SIG-M5 (cell line): ENCODE measurements around the gene OR52M1.
"Not testable (repeated sequence)": the region's sequence is repeated elsewhere in the genome, so short reads cannot be mapped to it uniquely, and the experiment has no call there.

ENCODE experiments used
- DNase-seq: peaks from one replicate; lab custom pipeline; 2025; lab: John Stamatoyannopoulos, UW

Gene OR52M1

GRCh38 chr11:4544891-4545290, at the start of gene OR52M1:
Gene OR52M1, plus strand, starts transcription at chr11:4545191. Its CDS starts 0 bp downstream, at chr11:4545191.
- DNase-seq: no peak

- no peak for DNase-seq
These were observed 49.5 kb upstream of the OR52M1 start for GRCh38 chr11:4495487-4495886.

GRCh38 chr11:4495986-4496385, 49.0 kb upstream of the OR52M1 start:
- DNase-seq: no peak

GRCh38 chr11:4496557-4497248, 48.3 kb upstream of the OR52M1 start:
- no peak for DNase-seq

GRCh38 chr11:4508886-4509285, 36.1 kb upstream of the OR52M1 start:
- no peak for DNase-seq

GRCh38 chr11:4511282-4512245, 33.4 kb upstream of the OR52M1 start:
- no peak for DNase-seq

GRCh38 chr11:4514196-4514595, 30.8 kb upstream of the OR52M1 start:
- no peak for DNase-seq

- DNase-seq: no peak
These were observed 22.7 kb upstream of the OR52M1 start for GRCh38 chr11:4522339-4522738.

GRCh38 chr11:4522752-4523151, 22.2 kb upstream of the OR52M1 start:
- DNase-seq: no peak

- no peak for DNase-seq
These were observed 21.3 kb upstream of the OR52M1 start for GRCh38 chr11:4523666-4524065.

- no peak for DNase-seq
These were observed 17.1 kb upstream of the OR52M1 start for GRCh38 chr11:4527926-4528325.

- DNase-seq: not testable (repeated sequence)
These were observed 13.3 kb upstream of the OR52M1 start for GRCh38 chr11:4531686-4532085.

GRCh38 chr11:4539603-4540219, 5.3 kb upstream of the OR52M1 start:
- DNase-seq: no peak

- DNase-seq: no peak
These were observed 3.9 kb upstream of the OR52M1 start for GRCh38 chr11:4541071-4541470.

GRCh38 chr11:4543561-4543960, 1.4 kb upstream of the OR52M1 start:
- no peak for DNase-seq

- DNase-seq: no peak
These were observed 1.9 kb downstream of the OR52M1 start for GRCh38 chr11:4546878-4547277.

- DNase-seq: no peak
These were observed 2.4 kb downstream of the OR52M1 start for GRCh38 chr11:4547416-4547815.

GRCh38 chr11:4551346-4551979, 6.5 kb downstream of the OR52M1 start:
- DNase-seq: no peak

GRCh38 chr11:4559527-4560440, 14.8 kb downstream of the OR52M1 start:
- no peak for DNase-seq

- no peak for DNase-seq
These were observed 15.5 kb downstream of the OR52M1 start for GRCh38 chr11:4560467-4560866.

- no peak for DNase-seq
These were observed 20.4 kb downstream of the OR52M1 start for GRCh38 chr11:4565371-4565770.
